HepG2 (cell line): ENCODE results near the gene AKAP1. TPM values are rescaled to one million over a fixed set of nuclear protein-coding genes. Genes with fewer than 3 reads are reported as not detected.

Experiments used
- RBFOX2 ChIP-seq: fragments of 200-400 bp; formaldehyde crosslinking; IDR thresholded peaks from 2 replicates; pipeline ENCODE4 v1.6.1; 2017; ENCODE audit warnings: low read depth, mild to moderate bottlenecking, low read length
- REST ChIP-seq, 2 experiments: IDR thresholded peaks; 2 replicates each; pipeline ENCODE4 v1.6.1; 2011 to 2012; ENCODE audit warnings: low read length in 2 of 2, borderline replicate concordance in 1 of 2, low read depth in 1 of 2, mild to moderate bottlenecking in 1 of 2, moderate library complexity in 1 of 2
- ZBTB40 ChIP-seq, 2 experiments: fragments of 450-650 bp in 1 of 2; sonication (generic) in 1 of 2; formaldehyde crosslinking in 1 of 2; IDR thresholded peaks; 2 replicates each; pipeline versions ENCODE4 v1.6.1 to v1.8.0; 2016 to 2022; ENCODE audit warnings: antibody characterized with exemption in 1 of 2, mild to moderate bottlenecking in 1 of 2, missing genetic modification reagents in 1 of 2
- polyA plus RNA-seq, 8 experiments: library from polyadenylated mRNA; depleted of rRNA in 3 of 8; stranded (reverse) in 7 of 8; unstranded in 1 of 8; fragments of >200 nt; fragmentation: Illumina TruSeq in 4 of 8; extraction: Trizol in 4 of 8; gene quantifications; 2 replicates each; pipeline versions ENCODE4 v1.2.1 to v1.2.3, GENCODE V29; 2011 to 2016; ENCODE audit warnings: low read depth in 4 of 8, missing spikeins in 1 of 8, mixed read lengths in 1 of 8; ENCODE audit not compliant: insufficient read depth in 1 of 8
- total RNA-seq, 5 experiments: library from RNA; depleted of rRNA; stranded (reverse); fragments of >200 nt; fragmentation: Illumina TruSeq; extraction: Trizol; gene quantifications; 2 replicates each; pipeline ENCODE4 v1.2.3, GENCODE V29; 2016; ENCODE audit warnings: low read depth in 1 of 5

The AKAP1 gene
- total and polyA plus RNA-seq, 2 of the 13 experiments (the other 11 are each of a cell fraction or from before 2014, with no cell fraction given), result 101 to 131 TPM

- TF ChIP-seq ZBTB40 (IDR thresholded peaks at IDR 0.05), result no peak
- no peak for TF ChIP-seq ZBTB40 (CRISPR knock-in tag; IDR thresholded peaks at IDR 0.05)
- TF ChIP-seq RBFOX2, result 0 out of 2 replicates have a peak, but pooled peaks have one; percentile 24
- TF ChIP-seq REST (IDR thresholded peaks at IDR 0.05; ENCODE audit: borderline replicate concordance in 1 of 2, low read depth in 1 of 2, low read length in 2 of 2), result peak in 1 of 2 experiments; percentile 74; a peak in 1 of 4 replicates
Measured at GRCh38 chr17:57089391-57089790, 4.3 kb downstream of the AKAP1 start (continued).
